ENCODE data around the gene FGF6.

- TF ChIP-seq MAX (IDR thresholded peaks at IDR 0.05; ENCODE audit: low read depth, low read length) (no peak), CTCF (IDR thresholded peaks at IDR 0.05; ENCODE audit: low read depth, low read length) (no peak), MYC (IDR thresholded peaks at IDR 0.05; ENCODE audit: low read depth, low read length) (no peak), POLR2A (IDR thresholded peaks at IDR 0.05; ENCODE audit: extremely low read depth, insufficient read length) (no peak)
These were observed 5.9 kb downstream of the FGF6 start for GRCh38 chr12:4439736-4440135.
